ENCODE measurements around the gene BAIAP2L1.

GRCh38 chr7:98305951-98306535 lies 94.8 kb downstream of the BAIAP2L1 start:
- TF ChIP-seq, protein P1, sequence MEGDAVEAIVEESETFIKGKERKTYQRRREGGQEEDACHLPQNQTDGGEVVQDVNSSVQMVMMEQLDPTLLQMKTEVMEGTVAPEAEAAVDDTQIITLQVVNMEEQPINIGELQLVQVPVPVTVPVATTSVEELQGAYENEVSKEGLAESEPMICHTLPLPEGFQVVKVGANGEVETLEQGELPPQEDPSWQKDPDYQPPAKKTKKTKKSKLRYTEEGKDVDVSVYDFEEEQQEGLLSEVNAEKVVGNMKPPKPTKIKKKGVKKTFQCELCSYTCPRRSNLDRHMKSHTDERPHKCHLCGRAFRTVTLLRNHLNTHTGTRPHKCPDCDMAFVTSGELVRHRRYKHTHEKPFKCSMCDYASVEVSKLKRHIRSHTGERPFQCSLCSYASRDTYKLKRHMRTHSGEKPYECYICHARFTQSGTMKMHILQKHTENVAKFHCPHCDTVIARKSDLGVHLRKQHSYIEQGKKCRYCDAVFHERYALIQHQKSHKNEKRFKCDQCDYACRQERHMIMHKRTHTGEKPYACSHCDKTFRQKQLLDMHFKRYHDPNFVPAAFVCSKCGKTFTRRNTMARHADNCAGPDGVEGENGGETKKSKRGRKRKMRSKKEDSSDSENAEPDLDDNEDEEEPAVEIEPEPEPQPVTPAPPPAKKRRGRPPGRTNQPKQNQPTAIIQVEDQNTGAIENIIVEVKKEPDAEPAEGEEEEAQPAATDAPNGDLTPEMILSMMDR (IDR thresholded peaks at IDR 0.05) = no peak
- TF ChIP-seq POLR2AphosphoS5 (IDR thresholded peaks at IDR 0.05) = no peak
- no peak for TF ChIP-seq EP300 (IDR thresholded peaks at IDR 0.05)
